Stimulated activated CD4-positive, alpha-beta T cell treated with anti-CD3 and anti-CD28 coated beads, Interleukin-4, amount 100 ng/mL, for 4 hours (primary cell): ENCODE data around the gene SYT7.
"Not testable (repeated sequence)": the region's sequence is repeated elsewhere in the genome, so short reads cannot be mapped to it uniquely, and the experiment has no call there.

Experiments
- DNase-seq, 2 experiments: peaks; one replicate each; pipeline ENCODE4 v3.0.0-alpha.2; 2020

The SYT7 gene, protein sequence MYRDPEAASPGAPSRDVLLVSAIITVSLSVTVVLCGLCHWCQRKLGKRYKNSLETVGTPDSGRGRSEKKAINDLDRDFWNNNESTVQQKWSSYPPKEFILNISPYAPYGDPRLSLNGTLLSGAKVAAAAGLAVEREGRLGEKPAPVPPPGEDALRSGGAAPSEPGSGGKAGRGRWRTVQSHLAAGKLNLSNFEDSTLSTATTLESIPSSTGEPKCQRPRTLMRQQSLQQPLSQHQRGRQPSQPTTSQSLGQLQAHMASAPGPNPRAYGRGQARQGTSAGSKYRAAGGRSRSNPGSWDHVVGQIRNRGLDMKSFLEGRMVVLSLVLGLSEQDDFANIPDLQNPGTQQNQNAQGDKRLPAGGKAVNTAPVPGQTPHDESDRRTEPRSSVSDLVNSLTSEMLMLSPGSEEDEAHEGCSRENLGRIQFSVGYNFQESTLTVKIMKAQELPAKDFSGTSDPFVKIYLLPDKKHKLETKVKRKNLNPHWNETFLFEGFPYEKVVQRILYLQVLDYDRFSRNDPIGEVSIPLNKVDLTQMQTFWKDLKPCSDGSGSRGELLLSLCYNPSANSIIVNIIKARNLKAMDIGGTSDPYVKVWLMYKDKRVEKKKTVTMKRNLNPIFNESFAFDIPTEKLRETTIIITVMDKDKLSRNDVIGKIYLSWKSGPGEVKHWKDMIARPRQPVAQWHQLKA

DNA sequence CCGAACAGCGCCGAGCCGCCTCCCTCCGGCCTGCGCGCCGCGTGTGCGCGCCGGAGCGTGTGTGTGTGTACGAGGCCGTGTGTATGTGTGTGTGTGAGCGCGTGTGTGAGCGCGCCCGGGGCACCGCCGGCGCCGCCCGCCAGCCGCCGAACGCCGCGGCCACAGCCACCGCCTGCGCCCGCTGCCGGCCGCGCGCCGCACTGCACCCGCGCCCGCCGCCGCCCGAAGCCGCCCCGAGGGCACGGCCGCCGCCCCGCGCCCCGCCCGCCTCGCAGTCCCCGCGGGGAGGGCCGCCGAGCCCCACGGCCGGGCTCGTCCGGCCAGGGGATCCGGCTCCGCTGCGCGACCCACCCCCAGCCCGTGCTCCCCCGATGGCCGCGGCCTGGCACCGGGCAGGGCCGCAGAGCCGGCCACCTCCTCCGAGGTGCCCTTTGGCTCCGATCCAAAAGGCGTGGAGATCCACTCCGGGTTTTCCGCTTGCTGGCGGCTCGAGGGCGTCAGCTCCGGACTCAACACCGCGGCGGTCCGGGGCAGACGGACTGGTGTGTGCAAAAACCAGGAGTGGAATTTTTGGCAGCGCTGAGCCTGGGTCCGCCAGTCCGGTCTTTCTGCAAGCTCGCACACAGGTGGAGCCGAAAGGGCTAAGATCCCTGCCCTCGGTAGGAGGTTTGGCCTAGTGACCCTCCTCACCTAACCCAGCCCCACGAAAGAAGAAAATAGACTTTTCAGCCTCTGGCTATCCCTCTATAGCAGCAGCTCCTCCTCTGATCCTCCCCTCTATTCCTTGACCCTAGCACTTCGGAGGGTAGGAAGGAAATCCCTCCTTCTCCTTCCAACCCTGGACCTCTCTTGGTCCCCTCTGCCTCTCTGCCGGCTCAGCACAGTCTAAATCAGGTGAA, at the start of gene SYT7:
SYT7 (minus strand) TSS at position 47 of the 899 bp plus-strand sequence. CDS start 256 bp downstream, outside the sequence.
- DNase-seq, result peak; percentile 89 to 94

DNA sequence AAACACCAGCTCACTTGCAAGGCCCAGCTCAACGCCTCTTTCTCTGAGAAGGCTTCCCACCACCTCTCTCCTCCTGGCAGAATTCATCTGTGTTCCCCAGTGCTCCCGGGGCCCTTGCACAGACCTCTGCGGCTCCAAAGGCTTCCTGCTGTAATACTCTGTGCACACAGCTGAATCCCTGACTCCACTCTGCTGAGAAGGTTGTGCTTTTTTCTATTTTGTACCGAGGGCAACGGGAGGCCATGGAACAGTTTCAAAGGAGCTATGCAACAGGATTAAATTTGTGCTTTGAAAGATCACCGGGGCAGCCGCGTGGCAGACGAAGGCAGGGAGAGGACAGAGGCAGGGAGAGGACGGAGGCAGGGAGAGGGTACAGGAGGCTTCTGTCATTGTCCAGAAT, 49.2 kb upstream of the SYT7 start:
- DNase-seq, result no peak

DNA sequence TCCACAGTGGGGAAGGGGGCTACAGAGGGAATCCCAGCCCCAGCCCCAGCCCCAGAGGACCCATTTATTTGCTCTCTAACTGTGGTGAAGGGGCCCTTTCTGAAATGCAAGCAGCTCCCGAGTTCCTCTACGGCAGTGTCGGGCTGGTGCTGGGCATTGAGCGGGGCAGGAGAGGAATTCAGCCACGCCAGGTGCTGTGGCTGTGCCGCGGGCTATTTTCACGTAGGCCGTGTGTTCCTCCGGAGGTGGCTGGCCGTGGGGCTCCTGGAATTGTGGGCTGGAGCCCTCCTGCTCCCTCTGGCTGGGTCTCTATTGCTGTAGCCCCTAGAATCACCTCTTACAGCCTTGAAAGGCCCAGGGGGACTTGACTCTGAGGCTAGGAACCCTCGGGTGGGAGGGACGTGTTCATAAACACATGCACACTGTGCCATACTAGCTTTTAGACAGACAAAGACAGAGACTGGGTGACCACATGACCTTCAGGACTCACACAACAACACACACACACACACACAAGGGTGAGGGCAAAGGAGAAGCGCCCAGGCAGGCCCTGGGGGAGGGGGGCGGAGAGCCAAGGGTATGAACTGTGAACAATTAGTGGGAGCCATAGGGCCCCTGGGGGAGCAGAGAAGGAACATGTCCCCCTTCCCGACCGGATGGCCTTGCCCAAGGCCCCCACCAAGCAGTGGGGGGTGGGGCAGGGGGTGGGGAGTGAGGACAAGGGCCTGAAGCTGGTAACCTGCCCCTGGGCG, 48.4 kb upstream of the SYT7 start:
- no peak for DNase-seq

DNA sequence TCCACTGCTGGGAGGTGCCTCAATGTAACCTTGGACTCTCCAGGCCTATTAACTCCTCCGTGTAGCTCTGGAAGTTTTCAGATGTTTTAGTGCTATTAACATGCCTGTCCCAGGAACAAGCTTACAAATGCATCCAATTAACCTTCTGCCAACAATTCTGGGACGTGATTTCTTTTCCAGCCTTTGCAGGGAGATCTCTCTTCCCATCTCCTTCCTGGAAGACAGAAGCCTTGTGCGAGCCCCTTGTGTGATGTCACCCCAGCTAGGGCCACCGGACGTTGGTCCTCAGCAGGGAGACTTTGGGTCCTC, 47.7 kb upstream of the SYT7 start:
- no peak for DNase-seq

DNA sequence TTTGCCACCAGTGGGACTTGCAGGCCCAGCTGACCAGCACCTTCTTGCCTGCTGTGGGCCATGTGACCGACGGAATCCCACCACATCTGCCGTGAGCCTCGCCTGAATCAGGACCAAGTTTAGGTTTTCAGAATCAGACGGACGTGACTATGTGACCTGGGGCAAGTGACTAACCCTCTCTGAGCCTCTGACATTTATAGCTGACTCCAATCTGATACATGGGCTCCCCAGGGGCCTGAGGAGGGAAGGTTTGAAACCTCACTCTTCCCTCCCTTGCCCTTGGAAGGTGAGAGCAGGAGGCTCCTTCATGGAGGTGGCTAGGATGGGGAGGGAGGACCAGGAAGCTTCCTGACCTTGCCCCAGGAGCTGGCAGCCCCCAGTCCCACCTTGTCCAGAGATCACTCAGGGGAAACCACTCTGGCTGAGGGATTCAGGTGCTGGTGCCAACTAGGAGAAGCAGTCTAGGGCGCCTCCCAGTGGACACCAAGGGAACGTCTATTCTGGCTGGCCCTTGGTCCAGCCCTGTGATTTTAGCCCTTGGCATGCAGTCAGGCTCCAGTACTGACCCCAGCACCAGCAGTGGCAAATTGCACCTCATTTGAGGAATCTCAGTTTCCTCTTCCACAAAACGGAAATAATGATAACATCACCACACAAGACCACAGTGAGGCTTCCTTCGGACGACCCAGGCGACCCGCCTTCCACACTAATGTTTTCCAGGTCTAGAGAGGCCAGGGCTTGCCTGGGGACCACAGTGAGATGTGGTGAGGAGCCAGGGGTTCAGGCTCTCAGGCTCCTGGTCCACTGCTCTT, 47.2 kb upstream of the SYT7 start:
- DNase-seq, result peak in 1 of 2 experiments; percentile 24

DNA sequence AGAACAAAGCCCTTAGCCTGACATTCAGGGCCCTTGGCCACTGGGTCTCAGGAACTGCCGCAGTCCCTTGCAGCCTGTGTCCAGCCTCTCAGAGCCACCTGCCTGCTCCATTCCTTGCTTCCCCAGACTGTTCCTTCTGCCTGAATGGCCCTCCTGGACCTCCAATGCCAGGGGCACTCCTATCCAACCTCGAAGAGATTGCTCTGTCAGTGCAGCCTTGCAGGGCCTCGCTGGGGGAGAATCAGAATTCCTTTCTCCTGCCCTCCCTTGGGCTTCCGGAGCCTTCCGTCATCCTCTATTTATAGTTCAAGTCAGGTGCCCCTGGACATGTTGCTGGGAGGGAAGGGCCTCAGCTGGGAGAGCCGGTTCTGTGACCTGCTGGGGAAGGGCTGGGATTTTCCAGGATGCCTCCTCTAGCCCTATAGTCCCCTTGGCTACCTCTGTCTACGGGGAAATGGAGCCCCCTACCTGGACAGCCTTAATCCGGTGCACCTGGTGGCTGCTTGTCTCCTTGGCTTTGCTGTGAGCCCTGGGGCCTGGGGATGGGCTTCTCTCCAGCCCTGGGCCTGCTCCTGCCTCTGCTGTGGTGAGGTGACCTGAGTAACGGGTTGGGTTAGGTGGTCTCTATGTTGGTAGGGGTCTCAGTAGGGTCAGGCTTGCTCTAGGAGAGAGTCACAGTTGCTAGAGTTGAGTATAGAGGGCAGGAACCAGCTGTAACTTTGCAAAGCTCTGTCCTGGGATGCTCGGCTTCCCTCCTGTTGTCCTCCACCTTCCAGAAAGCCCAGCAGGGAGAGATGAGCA, 45.9 kb upstream of the SYT7 start:
- no peak for DNase-seq

DNA sequence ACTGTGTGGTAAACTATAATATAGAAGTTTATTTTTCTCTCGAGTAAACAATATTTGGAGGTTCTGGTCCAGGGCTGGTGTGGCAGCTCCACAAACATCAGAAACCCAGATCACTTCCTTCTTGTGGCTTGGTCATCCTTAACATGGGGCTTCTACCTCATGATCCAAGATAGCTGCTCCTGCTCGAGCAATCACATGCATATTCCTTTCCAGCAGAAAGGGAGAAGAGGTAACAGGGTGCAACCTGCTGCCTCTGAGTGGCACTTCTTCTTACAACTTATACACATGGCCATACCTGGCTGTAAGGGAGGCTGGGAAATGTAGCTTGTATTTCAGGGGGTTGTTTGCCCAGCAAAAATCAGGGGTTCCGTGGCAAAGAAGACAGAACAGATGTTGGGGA, 44.6 kb upstream of the SYT7 start:
- DNase-seq, result no peak

DNA sequence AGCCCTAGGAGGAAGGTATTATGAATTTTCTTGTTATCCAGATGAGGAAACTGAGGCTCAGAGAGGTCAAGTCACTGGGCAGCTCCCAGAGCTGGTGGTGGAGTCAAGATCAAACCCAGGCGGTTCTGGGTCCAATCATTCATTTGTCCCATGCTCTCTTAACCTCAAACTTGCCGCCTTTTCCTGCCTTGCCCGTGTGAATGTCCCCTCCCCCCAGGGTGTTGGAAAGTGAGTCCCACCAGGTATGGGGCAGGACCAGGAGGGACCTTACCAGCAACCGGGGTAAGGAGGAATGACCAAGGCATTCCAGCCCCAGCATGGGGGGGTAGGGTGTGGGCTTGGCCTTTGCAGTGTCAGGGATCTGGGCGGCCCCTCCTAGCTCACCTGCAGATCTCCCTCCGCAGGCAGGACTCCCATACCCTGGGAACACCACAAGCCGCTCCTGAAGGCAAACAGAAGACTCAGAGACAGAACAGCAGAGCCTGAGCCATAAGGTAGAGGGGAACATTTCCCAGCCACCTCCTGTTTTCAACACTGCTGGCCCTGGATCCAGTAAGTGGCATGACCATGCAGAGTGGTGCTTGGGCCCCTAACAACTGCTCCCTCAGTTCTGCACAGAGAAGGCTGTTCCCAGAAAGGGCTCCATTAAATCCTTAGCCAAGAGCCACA, 41.2 kb upstream of the SYT7 start:
- no peak for DNase-seq

DNA sequence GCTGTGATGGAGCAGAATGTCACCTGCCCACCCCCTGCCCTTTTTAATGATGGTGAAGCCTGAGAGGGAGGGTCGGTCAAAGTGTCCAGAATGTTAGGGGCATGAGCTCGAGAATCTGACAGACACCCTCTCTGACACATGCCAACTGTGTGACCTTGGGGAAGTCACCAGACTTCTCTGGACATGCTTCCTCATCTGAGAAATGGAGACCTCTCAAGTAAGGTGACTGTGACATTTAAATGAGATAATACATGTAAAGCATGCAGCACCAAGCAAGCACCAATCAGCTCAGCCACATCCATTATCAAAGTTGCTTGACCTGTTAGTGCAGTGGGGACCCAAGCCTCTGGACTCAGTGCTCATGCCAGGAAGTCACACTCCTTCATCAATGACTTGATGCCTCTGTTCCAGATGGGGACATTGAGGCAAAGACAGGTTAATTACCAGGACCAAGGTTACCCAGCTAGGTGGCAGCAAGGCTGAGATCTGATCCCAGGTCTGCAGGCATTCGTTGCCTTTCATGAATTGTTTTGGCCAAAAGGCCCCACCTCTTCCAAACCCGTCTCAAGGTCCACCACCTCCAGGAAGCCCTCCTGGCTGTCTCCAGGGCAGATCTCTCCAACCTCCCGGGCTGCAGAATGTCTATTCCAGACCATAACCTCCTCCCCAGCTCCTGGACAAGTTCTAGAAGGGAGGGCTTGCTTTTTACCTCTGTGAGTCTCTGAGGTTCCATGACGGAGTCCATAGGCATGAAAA, 38.8 kb upstream of the SYT7 start:
- DNase-seq, result no peak

DNA sequence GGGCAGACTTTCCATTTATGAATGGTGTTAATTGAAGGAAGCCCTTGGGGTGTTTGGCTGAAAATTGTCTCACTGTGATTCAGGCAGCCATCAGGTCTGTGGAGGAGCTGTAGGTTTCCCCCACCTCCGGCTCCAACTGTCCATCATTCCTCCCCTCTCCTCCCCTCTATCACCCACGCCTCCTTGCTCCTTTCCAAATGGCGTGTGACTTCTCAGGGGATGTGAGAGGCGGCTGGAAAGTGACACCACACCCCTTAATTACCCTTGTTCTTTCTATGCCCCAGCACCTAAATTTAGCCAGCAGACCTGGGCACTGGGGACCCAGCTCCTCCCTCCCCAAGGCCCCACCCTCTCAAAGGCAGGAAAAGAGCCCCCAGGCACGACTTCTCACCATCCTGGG, 38.1 kb upstream of the SYT7 start:
- no peak for DNase-seq

DNA sequence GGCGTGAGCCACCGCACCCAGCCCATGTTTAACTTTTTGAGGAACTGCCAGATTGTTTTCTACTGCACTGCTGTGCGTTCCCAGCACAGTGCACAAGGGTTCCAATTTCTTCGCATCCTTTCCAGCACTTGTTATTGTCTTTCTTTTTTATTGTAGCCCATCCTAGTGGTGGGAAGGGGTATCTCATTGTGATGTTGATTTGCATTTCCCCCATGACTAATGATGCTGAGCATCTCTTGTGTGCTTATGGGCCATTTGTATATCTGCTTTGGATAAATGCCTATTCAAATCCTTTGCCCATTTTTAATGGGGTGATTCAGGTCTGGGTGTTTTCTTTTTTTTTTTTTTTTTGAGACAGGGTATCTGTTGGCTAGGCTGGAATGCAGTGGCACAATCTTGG, 36.6 kb upstream of the SYT7 start:
- no peak for DNase-seq

DNA sequence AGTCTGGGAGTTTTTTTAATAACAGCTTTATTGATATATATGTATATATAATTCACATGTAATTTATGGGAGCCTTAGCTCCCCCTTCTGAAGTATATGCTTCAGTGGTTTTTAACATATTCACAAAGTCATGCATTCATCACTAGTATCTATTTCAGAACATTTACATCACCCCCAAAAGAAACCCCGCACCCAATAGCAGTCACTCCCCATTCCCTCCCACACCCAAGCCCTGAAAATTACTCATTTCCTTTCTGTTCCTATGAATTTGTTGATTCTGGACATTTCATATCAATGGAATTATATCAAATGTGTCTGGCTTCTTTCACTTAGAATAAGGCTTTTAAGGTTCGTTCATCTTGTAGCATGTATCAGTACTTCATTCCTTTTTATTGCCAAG, 35.6 kb upstream of the SYT7 start:
- DNase-seq, result no peak

DNA sequence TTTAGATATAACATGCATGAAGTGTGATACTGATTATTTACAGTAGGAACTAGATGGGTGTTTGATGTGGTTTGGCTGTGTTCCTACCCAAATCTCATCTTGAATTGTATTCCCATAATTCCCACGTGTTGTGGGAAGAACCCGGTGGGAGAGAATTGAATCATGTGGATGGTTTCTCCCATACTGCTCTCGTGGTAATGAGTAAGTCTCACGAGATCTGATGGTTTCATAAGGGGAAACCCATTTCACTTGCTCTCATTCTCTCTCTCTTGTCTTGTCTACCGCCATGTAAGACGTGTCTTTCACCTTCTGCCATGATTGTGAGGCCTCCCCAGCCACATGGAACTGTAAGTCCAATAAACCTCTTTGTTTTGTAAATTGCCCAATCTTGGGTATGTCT, 33.9 kb upstream of the SYT7 start:
- not testable (repeated sequence) for DNase-seq

DNA sequence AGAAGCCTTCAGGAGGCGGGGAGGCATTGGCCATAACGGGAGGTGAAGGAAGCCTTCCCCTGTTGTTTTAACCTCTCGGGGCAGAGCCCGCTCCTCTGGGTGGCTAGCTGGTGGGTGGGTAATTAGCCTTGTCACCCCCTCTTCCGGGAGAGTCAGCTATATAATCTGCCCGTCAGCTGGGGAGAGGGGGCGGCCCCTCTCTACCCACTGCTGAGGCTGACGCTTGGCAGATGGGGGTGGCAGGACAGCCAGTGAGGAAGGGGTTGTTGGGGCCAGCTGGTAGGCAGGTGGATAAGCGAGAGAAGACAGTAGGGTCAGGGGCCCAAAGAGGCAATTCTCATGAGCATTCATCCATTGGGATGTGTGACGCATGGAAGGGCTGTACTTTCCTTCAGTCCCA, 33.0 kb upstream of the SYT7 start:
- DNase-seq, result no peak

DNA sequence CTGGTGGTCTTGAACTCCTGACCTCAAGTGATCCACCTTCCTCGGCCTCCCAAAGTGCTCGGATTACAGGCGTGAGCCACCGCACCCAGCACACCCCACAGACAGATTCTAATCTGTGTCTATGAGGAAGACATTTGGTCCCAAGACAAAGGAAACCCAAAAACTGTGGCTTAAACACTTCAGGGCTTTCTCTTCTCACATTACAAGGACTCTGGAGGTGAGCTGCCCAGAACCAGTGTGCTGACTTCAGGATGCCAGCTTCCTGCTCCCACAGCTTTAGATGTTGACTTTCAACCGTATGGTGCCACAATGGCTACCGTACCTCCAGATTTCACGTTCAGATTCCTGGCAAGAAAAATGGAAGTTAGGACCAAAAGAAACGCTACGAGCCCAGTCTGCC, 32.2 kb upstream of the SYT7 start:
- DNase-seq, result no peak

DNA sequence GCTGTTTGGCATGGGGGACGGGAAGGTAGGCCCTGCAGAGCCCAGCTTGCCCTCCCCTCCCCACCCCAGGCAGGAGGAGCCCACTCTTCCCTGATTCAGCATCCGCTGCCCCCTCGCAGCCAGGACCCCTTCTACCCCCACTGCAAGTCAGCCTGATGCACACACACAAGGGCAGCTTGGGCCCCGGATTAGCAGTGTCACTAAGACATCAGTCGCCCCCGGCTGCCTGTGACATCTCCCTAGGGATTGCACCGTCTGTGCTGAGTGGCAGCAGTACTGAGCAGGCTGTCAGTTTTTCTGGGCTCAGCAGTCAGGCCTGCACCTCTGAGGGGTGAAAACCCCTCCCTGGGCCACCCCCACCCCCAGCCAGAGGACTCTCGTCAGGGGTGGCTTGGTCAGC, 30.4 kb upstream of the SYT7 start:
- DNase-seq, result no peak

DNA sequence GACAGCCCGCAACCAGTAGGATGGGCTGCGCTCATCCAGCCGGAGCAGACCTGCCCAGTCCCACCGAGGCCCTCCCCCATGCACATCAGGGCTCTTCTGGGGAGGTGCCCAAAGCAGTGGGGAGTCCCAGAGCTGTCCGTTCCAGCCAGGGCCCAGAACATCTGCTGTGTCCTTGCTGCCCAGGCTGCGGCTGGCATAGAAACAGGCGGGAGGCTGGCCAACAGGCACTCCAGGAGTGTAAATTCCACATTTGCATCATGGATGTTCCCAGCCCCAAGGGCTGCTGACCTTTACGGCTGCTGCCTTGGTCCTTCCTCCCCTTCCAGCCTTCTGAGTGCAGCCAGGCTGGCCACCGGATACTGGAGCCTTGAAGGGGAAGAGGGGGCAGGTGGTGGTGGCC, 30.0 kb upstream of the SYT7 start:
- no peak for DNase-seq

DNA sequence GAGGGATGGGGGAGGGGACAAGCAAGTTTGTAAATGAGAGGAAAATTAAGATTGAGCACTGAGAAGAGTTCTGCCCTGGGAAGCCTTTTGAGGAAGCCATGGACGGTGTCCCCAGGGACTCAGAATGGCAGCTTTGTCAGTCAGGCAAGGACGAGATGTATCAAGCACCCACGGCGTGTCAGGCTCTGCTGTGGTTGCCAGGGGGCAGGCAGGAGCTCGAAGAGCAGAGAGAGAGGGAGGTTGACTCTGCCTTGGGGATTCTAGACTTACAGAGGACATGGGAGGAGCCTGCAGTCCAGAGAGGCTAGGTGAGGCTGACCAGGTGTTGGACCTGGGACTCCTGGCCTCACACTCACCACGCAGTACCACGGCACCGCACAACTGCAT, 29.1 kb upstream of the SYT7 start:
- DNase-seq, result no peak
